NCI-H345 treated with DMSO at 0.1 percent for 48 hours (cell line): Measurements from ENCODE around the gene SPEG.
A peak's percentile ranks its signal among the peaks of the same experiment; 100 is the strongest.

Experiments used
- DNase-seq: peaks from one replicate; lab custom pipeline; 2025; ENCODE audit not compliant: unreplicated experiment; lab: John Stamatoyannopoulos, UW

The SPEG gene

DNA sequence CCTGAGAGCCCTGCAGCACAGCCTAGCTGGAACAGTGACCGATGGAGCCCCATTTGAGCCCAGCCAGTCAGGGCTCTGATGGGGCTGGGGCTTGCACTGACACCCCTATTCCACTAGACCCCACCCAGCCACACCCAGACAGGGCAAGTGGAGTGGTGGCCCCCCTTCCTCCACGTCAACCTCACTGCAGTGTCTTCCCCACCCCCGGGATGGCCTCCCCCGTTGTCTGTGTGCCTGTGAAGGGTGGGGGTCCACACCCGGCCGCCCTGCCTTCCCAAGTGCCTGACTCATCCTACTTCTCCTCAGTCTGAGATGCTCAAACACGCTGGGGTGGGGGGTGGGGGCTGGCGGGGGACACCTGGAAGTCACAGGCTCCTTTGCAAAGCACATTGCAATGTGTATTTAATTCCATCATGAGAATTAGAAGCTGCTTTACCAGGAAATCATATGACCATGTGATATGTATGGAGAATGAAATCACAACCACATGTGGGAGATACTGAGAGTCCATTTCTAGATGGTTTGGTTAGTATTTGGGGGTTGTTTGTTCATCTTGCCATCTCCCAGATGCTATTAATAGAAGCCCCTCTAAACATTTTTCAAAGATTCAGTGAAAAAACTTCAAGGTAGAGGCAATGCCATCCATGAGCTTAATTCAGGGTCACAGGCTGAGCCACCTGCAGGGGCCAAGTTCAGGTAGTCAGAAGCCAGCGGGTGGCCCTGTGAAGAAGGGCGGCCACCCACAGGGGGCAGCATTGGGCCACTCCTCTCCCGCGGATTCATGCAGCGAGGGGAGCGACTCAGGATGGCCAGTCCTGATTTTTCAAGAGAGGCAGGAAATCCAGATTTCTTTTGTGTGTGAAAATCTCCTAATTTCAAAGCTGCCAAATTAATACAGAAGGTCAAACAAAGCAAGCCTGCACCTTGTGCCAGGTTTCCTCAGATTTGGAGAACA, 41.3 kb downstream of the SPEG start:
- no peak for DNase-seq

DNA sequence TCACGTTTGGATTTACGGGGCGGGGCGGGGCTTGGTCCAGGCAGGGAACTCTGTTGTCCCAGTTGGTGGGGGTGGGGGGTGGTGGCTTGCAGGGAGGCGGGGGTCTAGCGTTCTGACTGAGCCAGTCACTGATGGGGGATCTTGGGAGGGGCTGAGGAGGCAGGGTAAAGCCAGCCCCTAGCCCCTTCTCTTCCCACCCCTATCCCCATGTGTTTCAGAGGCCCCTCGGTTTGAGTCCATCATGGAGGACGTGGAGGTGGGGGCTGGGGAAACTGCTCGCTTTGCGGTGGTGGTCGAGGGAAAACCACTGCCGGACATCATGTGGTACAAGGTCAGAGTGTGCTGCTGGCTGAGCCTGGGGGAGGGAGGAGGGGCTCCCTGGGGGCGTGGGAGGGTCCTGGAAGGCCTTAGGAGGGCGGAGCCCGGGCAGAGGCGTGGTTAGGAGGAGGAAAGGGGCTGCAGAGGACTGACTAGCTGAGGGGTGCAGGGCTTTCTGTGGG, 42.1 kb downstream of the SPEG start:
- no peak for DNase-seq

DNA sequence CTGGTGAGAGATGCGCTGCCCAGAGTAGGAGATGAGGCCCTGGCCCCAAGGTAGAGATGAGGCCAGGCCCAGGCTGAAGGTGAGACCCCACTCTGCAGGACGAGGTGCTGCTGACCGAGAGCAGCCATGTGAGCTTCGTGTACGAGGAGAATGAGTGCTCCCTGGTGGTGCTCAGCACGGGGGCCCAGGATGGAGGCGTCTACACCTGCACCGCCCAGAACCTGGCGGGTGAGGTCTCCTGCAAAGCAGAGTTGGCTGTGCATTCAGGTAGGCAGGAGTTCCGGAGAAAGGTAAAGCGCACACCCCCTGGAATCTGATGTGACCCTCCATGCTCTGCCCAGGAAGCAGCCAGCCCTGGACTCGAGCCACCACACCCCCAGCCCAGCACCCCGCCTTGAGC, 42.5 kb downstream of the SPEG start:
- no peak for DNase-seq

DNA sequence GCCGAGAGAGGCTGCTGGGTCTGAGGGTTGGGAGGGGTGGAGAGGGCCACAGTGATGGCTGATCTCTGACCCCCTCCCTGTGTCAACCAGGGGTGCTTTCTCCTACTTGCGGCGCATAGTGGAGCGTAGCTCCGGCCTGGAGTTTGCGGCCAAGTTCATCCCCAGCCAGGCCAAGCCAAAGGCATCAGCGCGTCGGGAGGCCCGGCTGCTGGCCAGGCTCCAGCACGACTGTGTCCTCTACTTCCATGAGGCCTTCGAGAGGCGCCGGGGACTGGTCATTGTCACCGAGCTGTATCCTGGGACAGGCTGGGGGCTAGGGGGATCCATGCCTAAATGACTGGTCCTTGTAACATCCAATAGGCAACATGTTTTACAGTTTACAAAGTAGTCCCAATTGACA, 43.2 kb downstream of the SPEG start:
- DNase-seq = no peak

DNA sequence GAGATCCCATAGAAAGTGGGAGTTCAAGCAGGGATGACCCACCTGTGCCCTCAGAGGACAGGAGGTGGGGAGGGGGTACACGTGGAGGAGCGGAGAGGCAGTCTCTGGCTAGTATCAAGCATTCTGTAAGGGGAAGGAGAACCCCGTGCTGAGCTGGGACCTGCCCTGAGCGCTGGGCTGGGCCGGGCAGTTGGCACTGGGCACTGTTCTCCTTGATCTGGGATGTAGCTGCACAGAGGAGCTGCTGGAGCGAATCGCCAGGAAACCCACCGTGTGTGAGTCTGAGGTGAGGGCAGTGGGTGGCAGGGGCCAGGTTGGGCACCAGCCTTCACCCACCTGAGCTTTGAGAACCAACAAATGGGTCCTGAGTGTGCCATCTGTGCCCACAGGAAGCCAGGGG, 44.3 kb downstream of the SPEG start:
- no peak for DNase-seq

DNA sequence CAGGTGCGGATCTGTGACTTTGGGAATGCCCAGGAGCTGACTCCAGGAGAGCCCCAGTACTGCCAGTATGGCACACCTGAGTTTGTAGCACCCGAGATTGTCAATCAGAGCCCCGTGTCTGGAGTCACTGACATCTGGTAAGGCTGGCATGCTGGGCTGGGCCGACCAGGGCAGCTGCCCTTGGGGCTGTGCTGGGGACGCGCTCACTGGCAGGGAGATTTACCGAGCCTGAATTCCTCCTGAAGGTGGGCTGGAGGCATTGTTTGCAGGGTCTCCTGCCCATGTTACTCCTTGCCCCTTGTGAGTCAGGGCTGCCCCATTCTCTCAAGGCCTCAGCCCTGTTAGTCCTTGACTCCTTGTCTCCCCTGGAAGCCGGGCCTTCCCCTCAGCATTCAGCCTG, 45.4 kb downstream of the SPEG start:
- DNase-seq = no peak

DNA sequence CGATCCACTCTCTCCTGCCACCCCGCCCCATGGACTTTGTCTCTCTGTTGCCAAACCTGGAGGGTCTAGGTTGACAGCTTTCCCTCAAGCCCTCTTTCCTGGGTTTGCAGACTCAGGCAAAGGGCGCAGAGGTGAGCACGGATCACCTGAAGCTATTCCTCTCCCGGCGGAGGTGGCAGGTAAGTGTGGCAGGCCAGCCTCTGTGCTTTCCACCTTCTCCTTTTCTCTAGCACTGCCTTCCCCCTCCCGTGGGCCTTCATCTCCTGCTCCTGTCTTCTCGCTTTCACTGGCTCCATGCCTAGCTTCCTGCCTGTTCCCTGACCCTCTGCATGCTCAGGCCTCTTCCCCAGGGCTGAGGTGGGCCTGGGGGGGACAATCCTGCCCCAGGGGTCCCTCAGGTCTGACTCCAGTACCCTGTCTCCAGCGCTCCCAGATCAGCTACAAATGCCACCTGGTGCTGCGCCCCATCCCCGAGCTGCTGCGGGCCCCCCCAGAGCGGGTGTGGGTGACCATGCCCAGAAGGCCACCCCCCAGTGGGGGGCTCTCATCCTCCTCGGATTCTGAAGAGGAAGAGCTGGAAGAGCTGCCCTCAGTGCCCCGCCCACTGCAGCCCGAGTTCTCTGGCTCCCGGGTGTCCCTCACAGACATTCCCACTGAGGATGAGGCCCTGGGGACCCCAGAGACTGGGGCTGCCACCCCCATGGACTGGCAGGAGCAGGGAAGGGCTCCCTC, 48.2 kb downstream of the SPEG start:
- DNase-seq = no peak

DNA sequence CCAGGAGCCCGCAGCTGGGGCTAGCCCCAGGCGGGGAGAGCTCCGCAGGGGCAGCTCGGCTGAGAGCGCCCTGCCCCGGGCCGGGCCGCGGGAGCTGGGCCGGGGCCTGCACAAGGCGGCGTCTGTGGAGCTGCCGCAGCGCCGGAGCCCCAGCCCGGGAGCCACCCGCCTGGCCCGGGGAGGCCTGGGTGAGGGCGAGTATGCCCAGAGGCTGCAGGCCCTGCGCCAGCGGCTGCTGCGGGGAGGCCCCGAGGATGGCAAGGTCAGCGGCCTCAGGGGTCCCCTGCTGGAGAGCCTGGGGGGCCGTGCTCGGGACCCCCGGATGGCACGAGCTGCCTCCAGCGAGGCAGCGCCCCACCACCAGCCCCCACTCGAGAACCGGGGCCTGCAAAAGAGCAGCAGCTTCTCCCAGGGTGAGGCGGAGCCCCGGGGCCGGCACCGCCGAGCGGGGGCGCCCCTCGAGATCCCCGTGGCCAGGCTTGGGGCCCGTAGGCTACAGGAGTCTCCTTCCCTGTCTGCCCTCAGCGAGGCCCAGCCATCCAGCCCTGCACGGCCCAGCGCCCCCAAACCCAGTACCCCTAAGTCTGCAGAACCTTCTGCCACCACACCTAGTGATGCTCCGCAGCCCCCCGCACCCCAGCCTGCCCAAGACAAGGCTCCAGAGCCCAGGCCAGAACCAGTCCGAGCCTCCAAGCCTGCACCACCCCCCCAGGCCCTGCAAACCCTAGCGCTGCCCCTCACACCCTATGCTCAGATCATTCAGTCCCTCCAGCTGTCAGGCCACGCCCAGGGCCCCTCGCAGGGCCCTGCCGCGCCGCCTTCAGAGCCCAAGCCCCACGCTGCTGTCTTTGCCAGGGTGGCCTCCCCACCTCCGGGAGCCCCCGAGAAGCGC, 49.1 kb downstream of the SPEG start:
- DNase-seq = no peak

DNA sequence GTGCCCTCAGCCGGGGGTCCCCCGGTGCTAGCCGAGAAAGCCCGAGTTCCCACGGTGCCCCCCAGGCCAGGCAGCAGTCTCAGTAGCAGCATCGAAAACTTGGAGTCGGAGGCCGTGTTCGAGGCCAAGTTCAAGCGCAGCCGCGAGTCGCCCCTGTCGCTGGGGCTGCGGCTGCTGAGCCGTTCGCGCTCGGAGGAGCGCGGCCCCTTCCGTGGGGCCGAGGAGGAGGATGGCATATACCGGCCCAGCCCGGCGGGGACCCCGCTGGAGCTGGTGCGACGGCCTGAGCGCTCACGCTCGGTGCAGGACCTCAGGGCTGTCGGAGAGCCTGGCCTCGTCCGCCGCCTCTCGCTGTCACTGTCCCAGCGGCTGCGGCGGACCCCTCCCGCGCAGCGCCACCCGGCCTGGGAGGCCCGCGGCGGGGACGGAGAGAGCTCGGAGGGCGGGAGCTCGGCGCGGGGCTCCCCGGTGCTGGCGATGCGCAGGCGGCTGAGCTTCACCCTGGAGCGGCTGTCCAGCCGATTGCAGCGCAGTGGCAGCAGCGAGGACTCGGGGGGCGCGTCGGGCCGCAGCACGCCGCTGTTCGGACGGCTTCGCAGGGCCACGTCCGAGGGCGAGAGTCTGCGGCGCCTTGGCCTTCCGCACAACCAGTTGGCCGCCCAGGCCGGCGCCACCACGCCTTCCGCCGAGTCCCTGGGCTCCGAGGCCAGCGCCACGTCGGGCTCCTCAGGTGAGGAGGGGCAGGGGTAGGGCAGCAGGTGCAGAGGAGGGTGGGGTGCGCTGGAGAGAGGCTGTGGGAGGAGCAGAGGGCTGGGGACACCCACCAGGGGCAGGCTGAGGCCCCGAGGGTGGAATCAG, 49.9 kb downstream of the SPEG start:
- peak; percentile 14 for DNase-seq

DNA sequence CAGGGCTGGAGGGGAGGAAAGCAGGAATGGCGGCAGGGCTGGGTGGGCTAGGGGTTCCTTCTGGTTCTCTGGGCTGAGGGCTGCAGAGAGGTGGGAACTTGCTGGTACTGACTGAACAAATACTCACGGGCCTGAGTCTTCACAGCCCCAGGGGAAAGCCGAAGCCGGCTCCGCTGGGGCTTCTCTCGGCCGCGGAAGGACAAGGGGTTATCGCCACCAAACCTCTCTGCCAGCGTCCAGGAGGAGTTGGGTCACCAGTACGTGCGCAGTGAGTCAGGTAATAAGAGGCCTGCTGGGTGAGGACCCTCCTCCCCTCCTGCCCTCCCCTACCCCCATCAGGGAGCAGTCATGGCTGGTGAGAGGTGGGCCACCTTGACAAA, 50.5 kb downstream of the SPEG start:
- DNase-seq = no peak

DNA sequence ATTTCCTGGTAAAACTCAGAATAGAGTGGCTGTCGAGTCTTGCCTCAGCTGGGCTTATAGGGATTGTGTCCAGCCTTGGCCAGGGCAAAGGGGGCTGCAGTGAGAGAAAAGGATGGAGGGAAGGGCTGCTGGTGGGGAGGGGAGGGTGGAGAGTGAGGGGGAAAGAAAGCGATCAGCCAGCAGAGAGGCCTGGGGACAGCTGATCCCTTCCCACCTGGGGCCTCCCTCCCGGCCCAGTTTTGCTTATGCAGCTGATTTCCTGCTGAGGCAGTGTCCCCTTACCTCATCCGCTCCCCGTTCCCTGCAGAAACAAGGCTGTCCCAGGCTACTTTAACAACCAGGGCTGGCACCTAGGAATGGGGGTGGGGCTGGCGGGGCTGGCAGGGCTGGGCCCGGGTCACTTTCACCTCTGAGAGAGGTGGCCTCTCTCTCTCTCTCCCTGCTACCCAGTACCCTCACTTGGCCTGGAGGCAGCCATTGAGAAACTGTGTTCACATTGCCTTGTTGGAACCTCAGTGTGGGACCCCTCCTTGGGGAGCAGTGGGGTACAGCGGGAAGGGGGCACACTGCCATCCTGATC, 51.8 kb downstream of the SPEG start:
- DNase-seq = no peak

DNA sequence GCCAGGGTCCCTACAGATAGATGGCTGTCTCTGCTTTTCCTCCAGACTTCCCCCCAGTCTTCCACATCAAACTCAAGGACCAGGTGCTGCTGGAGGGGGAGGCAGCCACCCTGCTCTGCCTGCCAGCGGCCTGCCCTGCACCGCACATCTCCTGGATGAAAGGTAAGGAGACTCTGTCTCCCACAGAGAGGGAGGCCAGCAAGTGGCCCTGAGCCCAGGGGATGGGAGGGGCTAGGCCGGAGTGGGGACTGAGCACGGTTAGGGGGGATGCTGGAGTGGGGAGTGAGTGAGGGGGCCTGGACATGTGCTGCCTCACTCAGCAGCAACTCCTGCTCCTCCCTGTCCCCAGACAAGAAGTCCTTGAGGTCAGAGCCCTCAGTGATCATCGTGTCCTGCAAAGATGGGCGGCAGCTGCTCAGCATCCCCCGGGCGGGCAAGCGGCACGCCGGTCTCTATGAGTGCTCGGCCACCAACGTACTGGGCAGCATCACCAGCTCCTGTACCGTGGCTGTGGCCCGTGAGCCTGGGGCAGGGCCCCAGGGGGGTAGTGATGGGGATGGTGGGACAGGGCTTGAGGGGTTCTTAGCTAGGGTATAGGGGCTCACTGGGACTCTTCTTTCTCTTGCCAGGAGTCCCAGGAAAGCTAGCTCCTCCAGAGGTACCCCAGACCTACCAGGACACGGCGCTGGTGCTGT, 53.7 kb downstream of the SPEG start:
- no peak for DNase-seq

DNA sequence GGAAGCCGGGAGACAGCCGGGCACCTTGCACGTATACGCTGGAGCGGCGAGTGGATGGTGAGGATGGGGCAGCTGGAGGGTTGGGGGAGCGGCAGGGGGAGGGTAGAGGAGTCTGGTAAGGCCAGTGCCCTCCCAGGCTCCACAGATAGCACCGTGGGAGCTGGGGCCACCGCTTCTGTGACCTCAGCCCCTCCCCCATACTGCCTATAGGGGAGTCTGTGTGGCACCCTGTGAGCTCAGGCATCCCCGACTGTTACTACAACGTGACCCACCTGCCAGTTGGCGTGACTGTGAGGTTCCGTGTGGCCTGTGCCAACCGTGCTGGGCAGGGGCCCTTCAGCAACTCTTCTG, 54.2 kb downstream of the SPEG start:
- DNase-seq = no peak

DNA sequence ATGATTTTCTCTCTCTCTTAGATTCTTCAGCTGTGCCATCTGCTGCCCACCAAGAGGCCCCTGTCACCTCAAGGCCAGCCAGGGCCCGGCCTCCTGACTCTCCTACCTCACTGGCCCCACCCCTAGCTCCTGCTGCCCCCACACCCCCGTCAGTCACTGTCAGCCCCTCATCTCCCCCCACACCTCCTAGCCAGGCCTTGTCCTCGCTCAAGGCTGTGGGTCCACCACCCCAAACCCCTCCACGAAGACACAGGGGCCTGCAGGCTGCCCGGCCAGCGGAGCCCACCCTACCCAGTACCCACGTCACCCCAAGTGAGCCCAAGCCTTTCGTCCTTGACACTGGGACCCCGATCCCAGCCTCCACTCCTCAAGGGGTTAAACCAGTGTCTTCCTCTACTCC, 54.7 kb downstream of the SPEG start:
- no peak for DNase-seq

DNA sequence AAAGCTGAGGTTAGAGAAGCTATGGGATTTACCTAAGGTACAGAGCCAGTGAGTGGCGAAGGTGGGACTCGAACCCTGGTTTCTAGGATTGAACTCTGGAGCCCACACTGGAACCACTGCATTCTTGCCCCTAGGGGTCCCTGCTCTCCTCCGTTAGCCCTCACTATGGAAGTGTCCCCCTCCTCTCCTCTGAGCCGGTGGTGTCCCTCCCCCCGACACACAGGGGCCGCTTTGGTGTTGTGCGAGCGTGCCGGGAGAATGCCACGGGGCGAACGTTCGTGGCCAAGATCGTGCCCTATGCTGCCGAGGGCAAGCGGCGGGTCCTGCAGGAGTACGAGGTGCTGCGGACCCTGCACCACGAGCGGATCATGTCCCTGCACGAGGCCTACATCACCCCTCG, 55.5 kb downstream of the SPEG start:
- no peak for DNase-seq

DNA sequence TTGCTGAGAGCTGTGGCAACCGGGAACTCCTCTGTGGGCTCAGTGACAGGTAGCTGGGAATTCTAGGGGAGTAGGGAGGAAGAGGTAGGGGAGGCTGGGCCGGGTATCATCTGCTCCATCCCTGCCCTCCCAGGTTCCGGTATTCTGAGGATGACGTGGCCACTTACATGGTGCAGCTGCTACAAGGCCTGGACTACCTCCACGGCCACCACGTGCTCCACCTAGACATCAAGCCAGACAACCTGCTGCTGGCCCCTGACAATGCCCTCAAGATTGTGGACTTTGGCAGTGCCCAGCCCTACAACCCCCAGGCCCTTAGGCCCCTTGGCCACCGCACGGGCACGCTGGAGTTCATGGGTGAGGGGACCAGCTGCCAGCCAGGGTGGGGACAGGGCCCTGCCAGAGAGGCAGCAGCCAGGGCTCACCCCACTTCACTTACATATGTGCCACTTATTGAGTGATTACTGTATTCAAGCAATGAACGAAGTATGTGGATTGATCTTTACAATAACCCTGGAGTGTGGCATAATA, 56.0 kb downstream of the SPEG start:
- DNase-seq = no peak

DNA sequence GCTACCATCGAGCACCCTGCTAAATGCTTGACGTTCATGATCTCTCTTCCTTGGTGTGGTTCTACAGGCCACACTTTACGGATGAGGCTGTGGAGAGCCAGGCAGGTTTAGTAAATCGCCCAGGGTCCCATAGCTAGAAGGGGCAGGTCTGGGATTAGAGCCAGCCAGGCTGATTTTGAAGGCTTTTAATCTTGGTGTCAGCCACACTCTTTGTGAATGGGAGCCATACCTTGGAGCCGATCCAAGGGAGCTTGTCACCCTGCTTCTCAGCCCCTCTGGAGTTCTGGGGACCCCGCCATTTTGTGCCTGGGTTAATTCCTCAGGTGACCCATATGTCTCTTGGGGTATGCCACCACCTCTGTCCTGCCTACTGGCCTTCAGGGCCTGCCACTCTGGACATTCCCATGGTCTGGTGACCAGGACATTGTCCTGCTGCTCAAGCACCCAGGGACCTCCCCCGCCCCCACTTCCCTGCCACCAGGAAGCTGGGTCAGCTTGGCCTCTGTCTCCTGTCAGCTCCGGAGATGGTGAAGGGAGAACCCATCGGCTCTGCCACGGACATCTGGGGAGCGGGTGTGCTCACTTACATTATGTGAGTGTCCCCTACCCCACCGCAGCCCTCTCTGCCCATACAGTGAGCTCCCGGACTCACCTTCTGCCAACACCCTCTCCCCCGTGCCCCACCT, 56.8 kb downstream of the SPEG start:
- DNase-seq = no peak

DNA sequence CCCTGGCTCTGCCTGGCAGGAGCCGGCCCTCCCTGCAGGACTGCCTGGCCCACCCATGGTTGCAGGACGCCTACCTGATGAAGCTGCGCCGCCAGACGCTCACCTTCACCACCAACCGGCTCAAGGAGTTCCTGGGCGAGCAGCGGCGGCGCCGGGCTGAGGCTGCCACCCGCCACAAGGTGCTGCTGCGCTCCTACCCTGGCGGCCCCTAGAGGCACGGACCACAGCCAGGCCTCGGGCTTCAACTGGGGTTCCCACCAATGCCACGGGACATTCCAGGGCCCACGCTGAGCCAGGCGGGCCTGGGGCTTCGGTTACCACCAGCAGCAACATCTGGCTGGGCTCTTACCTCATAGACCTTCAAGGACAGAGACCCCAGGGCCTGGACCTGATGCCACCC, 57.9 kb downstream of the SPEG start:
- DNase-seq = no peak

DNA sequence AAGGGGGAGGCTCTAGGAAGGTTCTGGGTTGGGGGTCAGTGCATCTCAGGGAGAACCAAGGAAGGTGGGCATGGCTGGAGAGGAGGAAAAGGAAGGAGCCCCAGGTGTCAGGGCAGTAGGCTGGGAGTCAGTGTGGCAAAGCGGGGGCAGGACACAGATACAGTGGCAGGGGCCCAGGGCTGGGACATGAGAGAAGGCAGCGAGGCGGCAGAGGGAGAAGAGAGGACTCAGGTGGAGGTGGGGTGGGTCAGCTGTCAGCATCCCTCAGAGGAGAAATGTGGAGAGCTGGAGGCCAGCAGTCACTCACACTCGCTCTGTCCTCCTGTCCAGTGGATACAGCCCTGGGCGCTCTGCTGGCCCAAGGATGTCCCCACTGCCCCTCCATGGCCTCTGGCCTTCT, 58.4 kb downstream of the SPEG start:
- no peak for DNase-seq
